Hindlimb muscle (tissue), 1 donor: ENCODE measurements around the gene WDR5. TPM values are rescaled to one million over a fixed set of nuclear protein-coding genes. Genes with fewer than 3 reads are reported as not detected.

Experiments used
- DNase-seq: peaks from one replicate; pipeline ENCODE4 v3.0.0-alpha.2; 2013
- polyA plus RNA-seq: library from polyadenylated mRNA; unstranded; fragments of 120-200 nt; gene quantifications from one replicate; pipeline ENCODE4 v1.2.1, GENCODE V29; 2013; ENCODE audit not compliant: insufficient read length

WDR5 gene
- polyA plus RNA-seq, 1 donor: 46.2 TPM

GRCh38 chr9:134189470-134190231 lies 53.8 kb downstream of the WDR5 start:
- no peak for DNase-seq

- no peak for DNase-seq
Measured at GRCh38 chr9:134190232-134191121, 54.6 kb downstream of the WDR5 start.

- no peak for DNase-seq
Measured at GRCh38 chr9:134191455-134192209, 55.8 kb downstream of the WDR5 start.

- no peak for DNase-seq
Measured at GRCh38 chr9:134192311-134192950, 56.5 kb downstream of the WDR5 start.

- DNase-seq: no peak
Measured at GRCh38 chr9:134192951-134193731, 57.3 kb downstream of the WDR5 start.

- DNase-seq: no peak
Measured at GRCh38 chr9:134193912-134194535, 58.1 kb downstream of the WDR5 start.

GRCh38 chr9:134195558-134195957 lies 59.7 kb downstream of the WDR5 start:
- DNase-seq: no peak

- DNase-seq: no peak
Measured at GRCh38 chr9:134196911-134197310, 61.0 kb downstream of the WDR5 start.

GRCh38 chr9:134198791-134199190 lies 62.9 kb downstream of the WDR5 start:
- no peak for DNase-seq

GRCh38 chr9:134200730-134201129 lies 64.8 kb downstream of the WDR5 start:
- no peak for DNase-seq

GRCh38 chr9:134203224-134203623 lies 67.3 kb downstream of the WDR5 start:
- DNase-seq: no peak

GRCh38 chr9:134204041-134204440 lies 68.2 kb downstream of the WDR5 start:
- no peak for DNase-seq

GRCh38 chr9:134204991-134205578 lies 69.2 kb downstream of the WDR5 start:
- no peak for DNase-seq

- DNase-seq: peak; percentile 87
Measured at GRCh38 chr9:134205672-134206310, 69.9 kb downstream of the WDR5 start.

- DNase-seq: no peak
Measured at GRCh38 chr9:134206311-134207300, 70.7 kb downstream of the WDR5 start.

- no peak for DNase-seq
Measured at GRCh38 chr9:134208310-134208841, 72.5 kb downstream of the WDR5 start.

- no peak for DNase-seq
Measured at GRCh38 chr9:134208981-134209725, 73.3 kb downstream of the WDR5 start.
